Small intestine (tissue), 7 donors: ENCODE measurements around the gene TEKT1. TPM values are rescaled to one million over a fixed set of nuclear protein-coding genes. Genes with fewer than 3 reads are reported as not detected.
A peak's percentile ranks its signal among the peaks of the same experiment; 100 is the strongest.

Source experiments
- DNase-seq, 2 donors: peaks; one replicate each; pipeline versions ENCODE4 v3.0.0 to v3.0.0-alpha.2; 2013
- FAIRE-seq: peaks from 2 replicates; lab custom pipeline; 2012; peaks lifted over from hg19 to GRCh38; lab: Jason Lieb, UNC
- H3K27ac ChIP-seq, 3 donors: one replicate each; pipeline ENCODE4 v1.5.1; 2013; ENCODE audit warnings: low read length in 2 of 3, mild to moderate bottlenecking in 2 of 3, control low read depth in 1 of 3, inconsistent platforms in 1 of 3, low read depth in 1 of 3, moderate library complexity in 1 of 3
- H3K27me3 ChIP-seq, 3 donors: one replicate each; pipeline ENCODE4 v1.6.1; 2013; ENCODE audit warnings: low read length in 3 of 3, inconsistent platforms in 1 of 3; ENCODE audit not compliant: control insufficient read depth in 3 of 3, insufficient read depth in 3 of 3
- H3K36me3 ChIP-seq, 3 donors: one replicate each; pipeline ENCODE4 v1.6.1; 2013; ENCODE audit warnings: low read length in 3 of 3, inconsistent platforms in 1 of 3, low read depth in 1 of 3, mild to moderate bottlenecking in 1 of 3, moderate library complexity in 1 of 3; ENCODE audit not compliant: control insufficient read depth in 3 of 3, insufficient read depth in 2 of 3
- H3K4me1 ChIP-seq, 3 donors: one replicate each; pipeline ENCODE4 v1.6.1; 2013; ENCODE audit warnings: low read length in 2 of 3, inconsistent platforms in 1 of 3, low read depth in 1 of 3, mild to moderate bottlenecking in 1 of 3, moderate library complexity in 1 of 3; ENCODE audit not compliant: control insufficient read depth in 3 of 3, insufficient read depth in 2 of 3
- H3K4me3 ChIP-seq, 3 donors: one replicate each; pipeline ENCODE4 v1.5.1; 2013; ENCODE audit warnings: low read length in 3 of 3, control low read depth in 1 of 3, inconsistent platforms in 1 of 3, low read depth in 1 of 3, mild to moderate bottlenecking in 1 of 3, moderate library complexity in 1 of 3
- H3K9me3 ChIP-seq, 2 donors: one replicate each; pipeline ENCODE4 v1.6.1; 2013; ENCODE audit warnings: low read depth in 1 of 2, low read length in 1 of 2; ENCODE audit not compliant: control insufficient read depth in 2 of 2, insufficient read depth in 1 of 2
- WGBS, 3 donors: extraction: QIAGEN DNeasy Blood & Tissue Kit; methylation state at CpG; one replicate each; pipeline ENCODE4 v1.1.7; 2013; 5-methylcytosine and 5-hydroxymethylcytosine counted together
- polyA plus RNA-seq, 4 donors: library from polyadenylated mRNA; stranded (reverse) in 3 of 4; unstranded in 1 of 4; fragments of 200-250 nt in 3 of 4; fragments of 120-200 nt in 1 of 4; gene quantifications; one replicate each; pipeline versions ENCODE4 v1.2.1 to v1.2.3, GENCODE V29; 2013
- donor health status: healthy with polysubstance abuse.
- donor health status: control.
- donor health status: control.
- donor health status: Bipolar disorder and iron deficiency.
- donor health status: healthy.

Gene TEKT1
- polyA plus RNA-seq, 4 donors: 0.16 TPM; not detected in 3

GRCh38 chr17:6811510-6811909 lies 20.0 kb downstream of the TEKT1 start:
- no peak overlapping the region for H3K4me3 ChIP-seq
- WGBS, 3 donors: 84 to 86% (median 85%) methylated on average over 9 of the region's 9 CpGs
- no peaks in the 10 kb centered on the region for H3K27me3 ChIP-seq
- no peaks in the 10 kb centered on the region for H3K36me3 ChIP-seq
- no peaks in the 10 kb centered on the region for H3K4me1 ChIP-seq
- DNase-seq (peak in 1 of 2 donors; percentile 40), FAIRE-seq (no peak)
- peaks cover 0 to 4% of the 10 kb centered on the region in 2 donors for H3K9me3 ChIP-seq
- no peak overlapping the region for H3K27ac ChIP-seq

GRCh38 chr17:6800422-6801027 lies 31.0 kb downstream of the TEKT1 start:
- H3K9me3 ChIP-seq: no peaks in the 10 kb centered on the region
- DNase-seq: no peak
- no peak overlapping the region for H3K27ac ChIP-seq
- peaks cover 0 to 2% (median 0%) of the 10 kb centered on the region in 3 donors for H3K27me3 ChIP-seq
- 86 to 93% (median 89%) methylated on average over 13 of the region's 13 CpGs for WGBS, 3 donors
- no peak overlapping the region for H3K4me3 ChIP-seq
- no peak for FAIRE-seq
- no peaks in the 10 kb centered on the region for H3K36me3 ChIP-seq
- H3K4me1 ChIP-seq: peaks cover 0 to 14% (median 0%) of the 10 kb centered on the region in 3 donors

- Histone ChIP-seq H3K27me3 (peaks cover 0 to 2% (median 0%) of the 10 kb centered on the region in 3 donors), H3K9me3 (no peaks in the 10 kb centered on the region), H3K27ac (no peak overlapping the region), H3K36me3 (no peaks in the 10 kb centered on the region), H3K4me3 (no peak overlapping the region), H3K4me1 (peaks cover 0 to 14% (median 0%) of the 10 kb centered on the region in 3 donors)
- DNase-seq (no peak), FAIRE-seq (no peak)
- 83 to 90% (median 87%) methylated on average over 6 of the region's 6 CpGs for WGBS, 3 donors
Observed at GRCh38 chr17:6799738-6800137, 31.8 kb downstream of the TEKT1 start.

GRCh38 chr17:6797718-6798351 lies 33.7 kb downstream of the TEKT1 start:
- FAIRE-seq (no peak), DNase-seq (no peak)
- H3K4me1 ChIP-seq: peaks cover 0 to 14% (median 0%) of the 10 kb centered on the region in 3 donors
- WGBS, 3 donors: 71 to 82% (median 75%) methylated on average over 8 of the region's 8 CpGs
- H3K27ac ChIP-seq: no peak overlapping the region
- no peaks in the 10 kb centered on the region for H3K9me3 ChIP-seq
- H3K4me3 ChIP-seq: no peak overlapping the region
- H3K27me3 ChIP-seq: peaks cover 0 to 2% (median 0%) of the 10 kb centered on the region in 3 donors
- H3K36me3 ChIP-seq: no peaks in the 10 kb centered on the region

- peaks cover 0 to 14% (median 0%) of the 10 kb centered on the region in 3 donors for H3K4me1 ChIP-seq
- no peak for FAIRE-seq
- 76 to 83% (median 83%) methylated on average over 2 of the region's 2 CpGs for WGBS, 3 donors
- H3K27ac ChIP-seq: peak overlapping the region in 1 of 3 donors; percentile 86
- H3K27me3 ChIP-seq: peaks cover 0 to 2% (median 0%) of the 10 kb centered on the region in 3 donors
- H3K36me3 ChIP-seq: no peaks in the 10 kb centered on the region
- no peak overlapping the region for H3K4me3 ChIP-seq
- no peak for DNase-seq
- no peaks in the 10 kb centered on the region for H3K9me3 ChIP-seq
Observed at GRCh38 chr17:6796887-6797490, 34.5 kb downstream of the TEKT1 start.

- FAIRE-seq: no peak
- H3K27ac ChIP-seq: peak overlapping the region in 1 of 3 donors; percentile 86
Observed at GRCh38 chr17:6796017-6796886, 35.3 kb downstream of the TEKT1 start.

GRCh38 chr17:6793748-6794493 lies 37.6 kb downstream of the TEKT1 start:
- H3K4me1 ChIP-seq: peaks cover 0 to 14% (median 0%) of the 10 kb centered on the region in 3 donors
- H3K27me3 ChIP-seq: peaks cover 0 to 4% (median 0%) of the 10 kb centered on the region in 3 donors
- no peaks in the 10 kb centered on the region for H3K9me3 ChIP-seq
- DNase-seq (no peak), FAIRE-seq (no peak)
- H3K36me3 ChIP-seq: no peaks in the 10 kb centered on the region
- H3K4me3 ChIP-seq: no peak overlapping the region
- H3K27ac ChIP-seq: no peak overlapping the region
- 65 to 81% (median 79%) methylated on average over 5 of the region's 5 CpGs for WGBS, 3 donors

More at GRCh38 chr17:6796017-6796886, 35.3 kb downstream of the TEKT1 start:
- Histone ChIP-seq H3K36me3 (no peaks in the 10 kb centered on the region), H3K9me3 (no peaks in the 10 kb centered on the region), H3K4me1 (peaks cover 0 to 14% (median 0%) of the 10 kb centered on the region in 3 donors), H3K27me3 (peaks cover 0 to 2% (median 0%) of the 10 kb centered on the region in 3 donors), H3K4me3 (no peak overlapping the region)
- WGBS, 3 donors: 24 to 50% (median 31%) methylated on average over 10 of the region's 10 CpGs
- peak; percentile 11 to 77 for DNase-seq
